ENCODE data around the gene RUSF1.

The RUSF1 gene

DNA sequence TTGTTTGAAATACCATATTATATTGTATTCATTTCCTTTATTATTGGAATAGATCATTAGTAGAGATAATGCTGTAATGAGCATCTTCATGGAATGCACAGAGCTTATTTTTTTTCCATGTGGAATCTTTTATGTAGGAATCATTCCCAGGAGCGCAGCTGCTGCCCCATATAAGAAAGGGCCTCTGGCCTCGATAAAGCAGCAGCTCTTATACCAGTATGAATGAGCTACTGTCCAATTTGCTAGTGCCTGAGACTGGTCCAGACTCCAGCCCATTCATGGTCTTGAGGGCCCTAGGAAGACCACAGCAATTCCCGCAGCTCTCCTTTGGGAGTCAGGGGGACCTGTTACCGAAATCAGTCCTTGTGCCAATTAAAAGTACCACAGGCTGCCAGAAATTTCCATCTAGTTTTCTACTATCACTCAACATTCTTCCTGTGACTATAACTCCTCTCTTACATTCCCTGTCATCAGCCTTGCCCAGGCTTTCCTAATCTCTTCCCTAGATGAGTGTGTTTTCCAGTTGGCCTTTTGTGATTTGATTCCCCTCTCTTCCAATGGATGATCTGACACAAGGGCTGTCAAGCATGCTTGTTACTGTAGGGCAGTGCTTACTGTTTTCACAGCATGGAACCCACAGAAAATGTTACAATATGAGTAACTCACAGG, 67.5 kb downstream of the RUSF1 start:
- no peak for DNase-seq (ENCODE audit: insufficient read length, low spot score)
- TF ChIP-seq, protein P1, sequence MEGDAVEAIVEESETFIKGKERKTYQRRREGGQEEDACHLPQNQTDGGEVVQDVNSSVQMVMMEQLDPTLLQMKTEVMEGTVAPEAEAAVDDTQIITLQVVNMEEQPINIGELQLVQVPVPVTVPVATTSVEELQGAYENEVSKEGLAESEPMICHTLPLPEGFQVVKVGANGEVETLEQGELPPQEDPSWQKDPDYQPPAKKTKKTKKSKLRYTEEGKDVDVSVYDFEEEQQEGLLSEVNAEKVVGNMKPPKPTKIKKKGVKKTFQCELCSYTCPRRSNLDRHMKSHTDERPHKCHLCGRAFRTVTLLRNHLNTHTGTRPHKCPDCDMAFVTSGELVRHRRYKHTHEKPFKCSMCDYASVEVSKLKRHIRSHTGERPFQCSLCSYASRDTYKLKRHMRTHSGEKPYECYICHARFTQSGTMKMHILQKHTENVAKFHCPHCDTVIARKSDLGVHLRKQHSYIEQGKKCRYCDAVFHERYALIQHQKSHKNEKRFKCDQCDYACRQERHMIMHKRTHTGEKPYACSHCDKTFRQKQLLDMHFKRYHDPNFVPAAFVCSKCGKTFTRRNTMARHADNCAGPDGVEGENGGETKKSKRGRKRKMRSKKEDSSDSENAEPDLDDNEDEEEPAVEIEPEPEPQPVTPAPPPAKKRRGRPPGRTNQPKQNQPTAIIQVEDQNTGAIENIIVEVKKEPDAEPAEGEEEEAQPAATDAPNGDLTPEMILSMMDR (IDR thresholded peaks at IDR 0.05; ENCODE audit: insufficient read depth, missing control alignments), result no peak
- FAIRE-seq, result no peak

DNA sequence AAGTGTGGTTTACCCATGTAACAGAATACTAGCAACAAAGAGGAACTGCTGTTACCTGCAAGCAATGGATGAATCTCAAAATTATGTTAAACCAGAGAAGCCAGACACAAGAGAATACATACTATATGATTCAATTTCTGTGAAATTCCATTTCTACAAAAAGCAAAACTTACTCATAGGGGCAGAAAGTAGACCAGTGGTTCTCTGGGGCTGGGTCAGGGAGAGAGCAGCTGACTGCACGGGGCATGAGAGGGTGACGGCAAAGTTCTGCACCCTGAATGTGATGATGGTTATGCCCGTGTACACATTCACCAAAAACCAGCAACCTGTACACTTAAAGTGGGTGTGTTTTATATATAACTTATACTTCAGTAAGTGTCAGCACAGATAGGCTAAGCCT, 68.7 kb downstream of the RUSF1 start:
- FAIRE-seq, result no peak
- DNase-seq (ENCODE audit: insufficient read length, low spot score), result no peak
- TF ChIP-seq, protein P1 (IDR thresholded peaks at IDR 0.05; ENCODE audit: insufficient read depth, missing control alignments), result no peak
